Iris pigment epithelial cell (primary cell): ENCODE results near the gene CDH13.
A peak's percentile ranks its signal among the peaks of the same experiment; 100 is the strongest.

Source experiments
- DNase-seq: peaks from one replicate; pipeline ENCODE4 v3.0.0-alpha.2; 2011; ENCODE audit warnings: low read depth

Gene CDH13

DNA sequence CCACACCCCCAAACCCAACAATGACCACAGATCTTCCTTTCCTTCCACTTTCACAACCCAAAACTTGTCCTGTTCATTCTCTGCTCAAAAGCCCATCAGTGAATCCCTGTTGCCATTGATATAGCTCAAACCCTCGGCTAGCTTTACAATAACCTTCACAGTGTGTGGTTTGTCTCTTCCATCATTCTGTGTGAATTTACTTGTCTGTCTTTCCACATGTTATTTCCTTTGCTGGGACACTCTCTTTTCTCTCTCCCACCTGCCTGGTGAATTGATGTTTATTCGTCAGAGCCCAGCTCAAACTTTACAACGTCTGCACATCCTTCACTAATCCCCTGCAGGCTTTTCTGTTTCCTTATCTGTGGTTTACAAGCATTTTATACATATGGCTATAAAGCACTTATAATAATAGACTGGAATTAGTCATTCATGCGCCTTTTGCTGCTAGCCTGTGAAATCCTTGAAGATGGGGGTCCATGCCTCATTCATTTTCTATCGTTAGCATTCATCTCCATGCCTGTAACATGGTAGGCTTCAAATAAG lies 114.4 kb downstream of the CDH13 start:
- DNase-seq: peak; percentile 85

DNA sequence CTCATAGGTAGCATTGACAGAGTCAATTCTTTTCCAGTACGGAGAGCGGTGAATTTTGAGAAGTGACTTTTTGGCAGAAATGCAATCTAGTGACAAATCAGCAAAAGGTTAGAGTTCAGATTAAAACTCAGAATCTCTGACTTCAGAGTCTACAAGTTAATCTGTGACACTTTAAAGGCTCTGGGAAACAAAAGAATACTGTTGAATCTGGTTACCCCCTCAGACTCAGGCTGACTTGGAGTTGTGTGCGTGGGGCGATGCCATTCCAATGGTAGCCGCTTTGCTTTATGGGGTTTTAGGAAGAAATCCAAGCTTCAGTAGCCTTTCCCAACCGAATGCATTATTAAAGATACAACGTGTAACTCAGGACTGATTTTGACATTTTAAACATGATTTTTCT lies 118.2 kb downstream of the CDH13 start:
- DNase-seq: no peak

- peak; percentile 84 for DNase-seq
These were observed 121.3 kb downstream of the CDH13 start for GRCh38 chr16:82748026-82748425.

DNA sequence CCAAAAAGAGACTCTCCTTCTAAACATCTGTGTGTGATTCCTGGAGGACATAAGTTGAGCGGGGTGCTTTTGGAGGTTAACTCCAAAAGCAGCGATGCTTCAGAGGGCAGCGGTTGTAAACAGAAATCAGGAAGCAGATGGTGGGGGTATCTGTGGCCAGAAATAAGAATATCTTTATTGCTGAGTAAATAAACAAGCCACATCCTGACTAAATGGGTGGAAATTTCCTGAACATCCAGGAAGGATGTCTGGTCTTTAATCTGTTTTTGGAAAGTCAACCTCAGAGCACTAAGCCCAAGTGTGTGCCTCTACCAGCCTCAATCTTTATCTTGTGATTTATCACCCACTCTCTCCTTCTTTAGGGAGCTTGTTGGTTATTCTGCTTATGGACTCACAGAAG lies 123.3 kb downstream of the CDH13 start:
- DNase-seq: no peak

DNA sequence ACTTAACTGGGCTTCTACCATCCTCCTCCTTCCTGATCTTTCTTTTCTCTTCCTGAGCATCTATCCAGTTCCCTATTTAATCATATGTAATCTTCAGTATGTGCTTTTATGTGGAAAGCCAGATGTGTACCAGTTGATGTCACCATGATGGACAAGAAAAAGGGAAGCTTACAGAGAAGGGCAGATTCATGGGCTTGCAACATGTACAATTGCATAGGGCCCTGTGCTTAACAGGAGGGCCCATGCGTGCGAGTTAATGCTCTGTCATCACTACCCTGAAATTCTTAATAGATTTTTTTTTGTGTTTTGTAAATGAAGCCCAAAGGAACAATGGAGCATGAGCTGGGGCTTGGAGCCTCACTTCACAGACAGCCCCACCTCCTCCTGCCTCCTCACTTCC lies 124.3 kb downstream of the CDH13 start:
- no peak for DNase-seq

DNA sequence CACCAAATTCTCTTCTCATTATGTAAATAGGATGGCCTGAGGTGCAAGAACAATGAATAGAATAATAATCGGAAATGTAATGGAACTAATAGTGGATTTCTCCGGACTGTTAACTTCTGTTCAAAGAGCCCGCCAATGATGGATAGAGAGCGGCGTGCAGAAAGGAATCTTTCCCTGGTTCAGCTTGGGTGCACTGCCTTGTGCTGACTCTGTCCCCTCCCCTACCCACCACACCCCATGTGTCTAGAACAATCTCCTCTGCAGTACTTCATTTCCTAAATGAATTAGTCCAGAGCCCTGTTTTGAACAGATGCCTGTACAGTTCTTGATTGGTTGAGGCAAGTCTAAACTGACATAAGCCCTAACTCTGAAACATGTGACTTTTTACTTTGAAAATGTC lies 125.4 kb downstream of the CDH13 start:
- DNase-seq: no peak

GRCh38 chr16:82753821-82754220 lies 127.1 kb downstream of the CDH13 start:
- DNase-seq: peak; percentile 44

DNA sequence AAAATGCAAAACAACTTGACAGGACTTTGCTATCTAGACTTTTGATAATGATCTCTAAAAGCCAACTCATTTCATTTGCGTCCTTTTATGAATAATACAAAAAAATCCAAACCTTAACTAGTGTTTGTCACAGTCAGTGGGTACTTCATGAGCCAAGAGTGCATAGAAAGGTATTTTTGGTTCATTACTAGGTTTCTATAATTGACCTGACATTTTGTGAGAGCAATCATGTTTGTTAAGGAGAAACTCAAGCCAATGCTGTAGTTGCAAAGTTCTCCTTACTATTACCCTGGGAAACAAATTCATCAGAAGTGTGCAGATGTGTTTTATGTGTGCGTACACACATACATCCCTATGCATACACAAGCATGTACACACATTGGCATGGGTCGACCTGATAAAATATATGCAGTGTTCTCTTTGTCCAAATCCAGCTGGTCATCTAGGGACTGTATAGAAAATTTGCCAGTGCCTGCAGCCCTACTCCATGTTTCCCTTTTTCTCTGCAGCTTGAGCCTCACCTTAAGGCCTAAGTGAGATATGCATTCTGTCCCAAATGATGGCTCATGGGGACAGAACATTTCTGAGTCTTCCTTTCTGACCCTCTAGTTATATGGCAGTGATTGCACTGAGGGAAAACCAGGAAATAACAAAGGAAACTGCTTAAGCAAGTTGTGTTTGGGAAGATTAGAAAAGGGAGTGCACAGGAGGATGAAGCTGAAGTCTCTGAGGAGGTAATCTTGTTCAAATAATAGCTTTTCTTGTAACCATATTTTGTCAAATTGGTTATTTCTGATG lies 128.1 kb downstream of the CDH13 start:
- no peak for DNase-seq

GRCh38 chr16:82755570-82756282 lies 129.0 kb downstream of the CDH13 start:
- DNase-seq: peak; percentile 24

GRCh38 chr16:82756283-82756599 lies 129.5 kb downstream of the CDH13 start:
- DNase-seq: peak; percentile 65

DNA sequence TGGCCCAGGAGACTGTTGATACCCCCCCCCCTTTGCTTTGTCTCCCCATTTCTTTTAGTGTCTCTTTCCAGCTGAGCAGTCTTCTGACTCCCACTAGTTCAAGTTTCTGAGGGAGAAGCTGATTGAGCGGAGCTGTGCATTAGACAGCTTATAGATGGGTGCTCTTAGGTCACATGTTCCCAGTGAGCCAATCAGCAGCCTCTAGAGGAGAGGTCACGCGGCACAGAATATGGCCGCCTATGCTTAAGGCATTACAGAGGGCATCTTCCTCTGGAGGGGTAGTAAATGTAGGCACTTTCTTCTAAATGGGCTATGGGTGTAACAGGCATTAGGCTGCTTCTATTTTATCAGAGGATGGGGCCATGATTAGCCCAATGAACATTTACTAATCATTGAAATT lies 131.6 kb downstream of the CDH13 start:
- DNase-seq: no peak

GRCh38 chr16:82758904-82759303 lies 132.1 kb downstream of the CDH13 start:
- no peak for DNase-seq

DNA sequence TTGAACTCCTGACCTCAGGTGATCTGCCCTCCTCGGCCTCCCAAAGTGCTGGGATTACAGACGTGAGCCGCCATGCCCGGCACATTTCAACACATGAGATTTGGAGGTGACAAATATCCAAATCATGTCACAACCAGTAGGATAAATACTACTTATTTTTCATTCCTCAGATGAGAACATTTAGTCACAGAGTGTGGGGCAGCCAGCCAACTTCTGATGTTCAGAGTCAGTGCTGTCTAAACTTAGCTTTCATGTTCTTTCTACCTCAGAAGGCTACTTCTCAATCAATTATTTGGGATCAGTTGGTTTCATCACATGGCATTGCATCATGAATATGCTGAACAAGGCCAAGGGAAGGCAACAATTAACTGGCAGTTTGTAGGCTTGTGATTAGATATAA lies 134.5 kb downstream of the CDH13 start:
- DNase-seq: peak; percentile 87

DNA sequence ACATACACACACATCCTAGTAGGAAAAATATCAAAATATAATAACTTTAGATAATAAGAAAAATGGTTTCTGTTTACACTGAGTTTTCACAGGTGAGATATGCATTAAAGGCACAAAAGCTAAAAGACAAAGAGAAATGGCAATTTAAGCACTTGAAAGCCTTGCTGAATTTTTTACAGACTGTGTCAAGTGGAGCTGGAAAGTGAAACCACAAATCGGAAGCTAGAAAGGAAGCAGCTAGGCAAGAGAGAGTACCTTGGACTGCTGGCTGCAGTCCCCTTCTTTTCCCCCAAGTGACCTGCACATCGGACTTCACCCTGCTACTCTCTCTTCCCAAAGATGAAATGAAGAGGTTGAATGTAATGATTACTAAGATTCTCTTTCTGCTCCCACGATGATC lies 135.1 kb downstream of the CDH13 start:
- DNase-seq: peak; percentile 66

GRCh38 chr16:82763371-82763770 lies 136.6 kb downstream of the CDH13 start:
- DNase-seq: no peak

DNA sequence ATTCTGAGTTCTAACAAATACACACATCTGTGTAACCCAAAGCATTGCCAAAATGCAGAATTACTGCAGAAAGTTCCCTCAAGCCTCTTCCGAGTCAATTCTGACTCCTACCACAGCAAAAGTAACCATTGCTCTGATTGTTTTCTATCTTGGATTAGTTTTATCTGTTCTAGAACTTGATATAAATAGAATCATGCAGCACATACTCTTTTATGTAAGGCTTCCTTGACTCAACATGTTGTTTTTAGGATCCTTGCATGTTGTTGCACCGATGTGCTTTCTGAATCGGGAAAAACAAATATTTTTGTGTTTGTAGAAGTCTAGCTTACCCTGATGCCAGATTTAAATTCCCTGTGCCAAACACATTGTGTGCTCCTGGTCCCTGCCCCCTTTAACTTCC lies 140.4 kb downstream of the CDH13 start:
- no peak for DNase-seq

GRCh38 chr16:82767808-82768207 lies 141.0 kb downstream of the CDH13 start:
- DNase-seq: no peak

DNA sequence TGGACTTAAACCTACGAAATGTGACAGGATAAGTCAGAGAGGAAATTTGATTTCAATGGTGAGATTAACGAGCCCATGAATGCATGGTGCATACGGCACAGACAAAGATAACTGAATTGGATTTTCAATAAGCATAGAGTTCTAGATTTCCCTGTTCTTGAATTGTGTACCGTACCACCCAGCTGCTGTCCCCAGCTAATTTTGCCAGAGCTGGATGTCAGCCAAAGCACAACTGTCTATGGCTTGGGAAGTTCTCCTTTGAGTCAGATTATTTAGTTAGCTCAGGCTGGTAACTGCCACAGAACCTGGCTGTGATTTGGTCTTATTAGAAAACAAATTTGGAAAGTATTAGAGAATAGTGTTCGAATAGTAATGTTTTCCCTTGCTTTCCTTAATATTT lies 143.1 kb downstream of the CDH13 start:
- no peak for DNase-seq

DNA sequence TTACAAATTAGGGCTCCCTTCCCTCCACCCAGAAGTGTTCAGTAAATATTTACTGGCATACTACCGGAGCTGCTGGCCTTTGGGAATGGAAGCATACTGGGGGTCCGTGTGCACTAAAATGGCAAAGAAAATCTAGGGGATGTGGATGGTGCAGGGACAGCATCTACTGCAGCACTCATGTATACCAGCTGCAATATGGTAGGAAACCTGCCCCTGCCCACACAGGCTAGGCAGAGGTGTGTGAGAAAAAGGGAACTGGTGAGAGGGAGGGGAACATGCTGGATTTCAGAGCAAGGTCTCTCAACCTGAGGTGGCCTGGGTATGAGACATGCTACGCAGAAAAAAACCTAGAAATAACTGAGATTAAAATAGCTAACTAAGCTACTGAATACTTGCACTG lies 145.4 kb downstream of the CDH13 start:
- DNase-seq: no peak

DNA sequence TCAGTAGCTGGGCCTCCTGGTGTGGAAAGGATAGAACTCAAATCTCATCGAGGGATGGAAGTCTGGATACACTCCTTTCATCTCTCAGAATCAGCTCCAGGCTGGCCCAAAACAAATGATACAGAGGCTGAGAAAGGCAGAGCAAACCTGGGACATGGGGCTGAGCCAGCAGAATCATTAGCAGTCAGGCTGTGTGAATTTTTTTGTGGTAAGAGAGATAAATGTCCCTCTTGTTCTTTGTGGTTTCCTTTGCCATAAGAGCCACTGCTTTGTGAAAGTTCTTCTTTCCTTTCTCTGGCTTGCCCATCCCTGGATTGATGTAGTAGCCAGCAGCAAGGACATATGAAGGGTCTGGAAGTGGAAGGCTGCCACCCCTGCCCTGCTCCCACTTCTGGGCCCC lies 146.2 kb downstream of the CDH13 start:
- DNase-seq: no peak

DNA sequence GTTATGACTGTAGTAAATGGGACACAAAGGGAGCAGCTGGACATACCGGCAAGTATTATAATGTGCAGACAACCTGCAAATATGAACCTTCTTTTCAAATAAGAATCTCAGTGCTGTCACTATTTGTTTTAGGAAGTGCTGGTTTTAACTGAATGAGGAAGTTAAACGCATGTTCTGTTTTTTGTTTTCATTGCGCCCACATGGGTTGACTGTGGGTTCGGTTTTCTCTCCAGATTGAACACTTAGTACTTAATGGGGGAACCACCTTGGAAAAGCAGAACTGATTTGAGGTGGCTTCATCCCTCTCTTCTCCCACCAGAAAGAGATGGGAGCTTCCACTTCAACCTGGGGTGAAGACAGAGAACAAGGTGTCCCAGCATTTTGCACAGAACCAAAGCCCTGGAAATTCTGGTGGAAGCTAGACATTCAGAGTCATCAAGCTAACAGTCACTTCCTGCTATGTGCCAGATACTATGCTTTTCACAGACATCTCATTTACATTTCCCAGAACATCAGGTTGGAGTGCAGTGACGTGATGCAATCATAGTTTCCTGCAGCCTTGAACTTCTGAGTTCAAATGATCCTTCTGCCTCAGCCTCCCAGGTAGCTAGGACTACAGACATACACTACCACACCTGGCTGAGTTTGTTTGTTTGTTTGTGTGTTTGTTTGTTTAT lies 149.8 kb downstream of the CDH13 start:
- DNase-seq: peak; percentile 52

DNA sequence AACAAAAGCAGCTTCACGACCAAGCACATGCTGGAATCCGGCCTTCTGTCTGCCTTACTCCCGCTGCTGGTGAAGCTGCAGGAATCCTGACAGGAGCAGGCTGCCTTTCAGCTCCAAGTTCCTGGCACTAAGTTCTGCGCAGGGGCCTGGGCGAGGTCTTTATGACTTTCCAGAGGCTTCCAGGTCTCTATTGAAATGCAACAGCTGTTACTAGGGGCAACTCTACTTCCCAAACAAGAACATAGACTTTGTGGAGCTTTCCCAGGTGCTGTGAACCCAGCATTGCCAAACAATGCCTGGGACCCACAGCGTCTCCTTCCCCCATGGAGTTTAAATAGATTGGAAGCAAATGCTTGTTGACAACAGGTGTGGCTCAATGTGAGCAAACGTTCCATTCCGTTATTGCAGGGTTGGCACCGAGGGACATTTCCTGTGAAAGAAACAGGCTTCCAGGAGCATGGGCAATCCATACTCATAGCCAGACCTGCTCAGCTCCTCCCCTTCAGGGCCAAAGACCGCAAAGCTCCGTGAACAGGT lies 156.0 kb downstream of the CDH13 start:
- DNase-seq: no peak
